Chondrocyte (in vitro differentiated cells): Measurements from ENCODE around the gene AFAP1L1. TPM values are rescaled to one million over a fixed set of nuclear protein-coding genes. Genes with fewer than 3 reads are reported as not detected.

ENCODE experiments used
- DNase-seq: peaks from one replicate; pipeline ENCODE4 v3.0.0; 2021; ENCODE audit warnings: mixed read lengths, low spot score
- H3K27ac Mint-ChIP-seq: one replicate; pipeline ENCODE4 v1.8.0; 2021; ENCODE audit warnings: mild to moderate bottlenecking, moderate library complexity, mixed read lengths; ENCODE audit not compliant: unreplicated experiment
- H3K27me3 Mint-ChIP-seq: 2 replicates; pipeline ENCODE4 v1.8.0; 2021; ENCODE audit warnings: low read depth, mixed read lengths
- H3K36me3 Mint-ChIP-seq: 2 replicates; pipeline ENCODE4 v1.8.0; 2021; ENCODE audit warnings: low read depth, mixed read lengths
- H3K4me1 Mint-ChIP-seq: 2 replicates; pipeline ENCODE4 v1.8.0; 2021; ENCODE audit warnings: low read depth, mild to moderate bottlenecking, mixed read lengths
- H3K4me3 Mint-ChIP-seq: one replicate; pipeline ENCODE4 v1.8.0; 2021; ENCODE audit warnings: mild to moderate bottlenecking, moderate library complexity, mixed read lengths; ENCODE audit not compliant: unreplicated experiment
- H3K9me3 Mint-ChIP-seq: 2 replicates; pipeline ENCODE4 v1.8.0; 2021; ENCODE audit warnings: low read depth, mixed read lengths
- CTCF ChIP-seq: fragments of 200-600 bp; sonication (generic); IDR thresholded peaks from 2 replicates; pipeline ENCODE4 v1.5.0; 2021; ENCODE audit warnings: antibody characterized with exemption, mild to moderate bottlenecking, moderate library complexity
- total RNA-seq: library from RNA; stranded (reverse); gene quantifications from 3 replicates; pipeline ENCODE4 v1.2.1, GENCODE V29; 2021

Gene AFAP1L1
- total RNA-seq, 1 donor from 2014 or later = 8.3 TPM

GRCh38 chr5:149304195-149305078, 32.8 kb downstream of the AFAP1L1 start:
- H3K36me3 Mint-ChIP-seq = no peaks in the 10 kb centered on the region
- no peaks in the 10 kb centered on the region for H3K4me1 Mint-ChIP-seq
- H3K27me3 Mint-ChIP-seq = no peaks in the 10 kb centered on the region
- no peak overlapping the region for H3K27ac Mint-ChIP-seq
- no peak overlapping the region for H3K4me3 Mint-ChIP-seq
- no peak for TF ChIP-seq CTCF
- H3K9me3 Mint-ChIP-seq = no peaks in the 10 kb centered on the region
- no peak for DNase-seq

DNA sequence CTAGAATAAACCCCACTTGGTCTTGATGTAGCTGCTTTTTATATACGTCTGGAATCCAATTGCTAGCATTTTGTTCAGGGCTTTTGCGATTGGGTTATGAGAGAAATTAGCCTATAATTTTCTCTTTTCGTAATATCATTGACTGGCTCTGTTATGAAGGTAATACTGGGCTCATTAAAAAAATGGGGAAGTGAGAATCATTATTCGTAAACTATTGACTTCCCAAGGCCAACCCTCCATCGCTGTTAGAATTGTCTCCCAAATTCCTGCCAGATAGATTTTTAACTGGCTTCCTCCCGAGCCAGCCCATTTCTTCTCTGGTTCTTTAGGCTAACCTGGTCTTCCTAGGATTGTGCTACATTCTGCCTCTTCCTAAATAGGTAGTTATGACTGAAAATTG, 37.7 kb downstream of the AFAP1L1 start:
- Mint-ChIP-seq H3K27ac (no peak overlapping the region), H3K36me3 (no peaks in the 10 kb centered on the region), H3K9me3 (no peaks in the 10 kb centered on the region), H3K4me1 (peaks cover 3% of the 10 kb centered on the region), H3K4me3 (no peak overlapping the region), H3K27me3 (no peaks in the 10 kb centered on the region)
- no peak for TF ChIP-seq CTCF
- no peak for DNase-seq

DNA sequence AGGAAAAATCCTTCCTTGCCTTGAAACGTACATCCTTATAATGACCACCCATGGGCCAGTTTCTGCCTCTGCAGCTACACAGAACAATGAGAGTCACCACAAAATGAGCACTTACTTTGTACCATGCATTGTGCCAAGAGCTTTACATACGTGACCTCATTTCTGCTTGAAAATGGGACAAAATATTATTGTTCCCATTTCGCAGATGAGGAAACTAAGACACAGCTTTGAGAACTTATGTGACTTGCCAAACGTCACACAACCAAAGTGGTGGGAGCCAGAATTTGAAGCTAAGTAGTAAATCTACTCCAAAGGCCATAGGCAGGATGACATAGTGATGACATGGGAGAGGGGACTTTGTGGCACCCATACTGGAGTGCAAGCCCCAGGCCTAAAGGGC, 38.8 kb downstream of the AFAP1L1 start:
- Mint-ChIP-seq H3K27ac (no peak overlapping the region), H3K36me3 (no peaks in the 10 kb centered on the region), H3K9me3 (no peaks in the 10 kb centered on the region), H3K4me1 (peaks cover 3% of the 10 kb centered on the region), H3K27me3 (no peaks in the 10 kb centered on the region), H3K4me3 (no peak overlapping the region)
- DNase-seq = no peak
- TF ChIP-seq CTCF = no peak

DNA sequence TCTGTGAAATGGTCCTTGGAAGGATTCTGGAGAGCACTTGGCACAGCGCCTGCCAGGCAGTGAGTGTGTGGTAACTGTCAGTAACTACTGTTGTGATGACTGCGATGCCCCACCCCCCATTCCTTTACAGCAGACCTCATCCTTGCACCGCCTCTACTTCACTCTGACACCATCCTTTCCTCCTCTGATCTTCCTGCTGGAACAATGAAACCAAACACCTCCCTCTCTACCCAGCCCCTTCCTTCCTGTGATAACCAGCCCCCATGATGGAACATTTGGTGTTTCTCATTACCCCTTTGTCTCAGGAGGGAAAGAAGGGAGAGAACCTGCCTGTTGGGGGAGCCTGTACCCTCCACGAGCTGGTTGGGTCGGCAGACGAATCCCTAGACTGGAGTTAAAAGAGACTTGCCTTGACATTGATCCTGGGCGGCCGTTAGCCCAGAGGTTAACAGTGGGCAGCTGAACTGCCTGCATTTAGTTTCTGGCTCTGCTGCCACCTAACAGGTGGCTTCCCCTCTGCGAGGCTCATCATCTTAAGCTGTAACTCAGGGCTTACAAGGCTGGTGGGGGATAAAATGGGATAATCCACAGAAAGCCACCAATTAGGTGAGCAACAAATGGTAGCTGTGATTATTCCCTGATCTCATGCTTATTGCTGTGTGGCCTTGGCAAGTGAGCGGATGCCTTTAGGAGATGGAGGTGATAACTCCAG, 39.4 kb downstream of the AFAP1L1 start:
- no peaks in the 10 kb centered on the region for H3K9me3 Mint-ChIP-seq
- no peak for TF ChIP-seq CTCF
- no peak overlapping the region for H3K27ac Mint-ChIP-seq
- no peaks in the 10 kb centered on the region for H3K27me3 Mint-ChIP-seq
- peaks cover 3% of the 10 kb centered on the region for H3K4me1 Mint-ChIP-seq
- DNase-seq = no peak
- no peaks in the 10 kb centered on the region for H3K36me3 Mint-ChIP-seq
- H3K4me3 Mint-ChIP-seq = no peak overlapping the region

DNA sequence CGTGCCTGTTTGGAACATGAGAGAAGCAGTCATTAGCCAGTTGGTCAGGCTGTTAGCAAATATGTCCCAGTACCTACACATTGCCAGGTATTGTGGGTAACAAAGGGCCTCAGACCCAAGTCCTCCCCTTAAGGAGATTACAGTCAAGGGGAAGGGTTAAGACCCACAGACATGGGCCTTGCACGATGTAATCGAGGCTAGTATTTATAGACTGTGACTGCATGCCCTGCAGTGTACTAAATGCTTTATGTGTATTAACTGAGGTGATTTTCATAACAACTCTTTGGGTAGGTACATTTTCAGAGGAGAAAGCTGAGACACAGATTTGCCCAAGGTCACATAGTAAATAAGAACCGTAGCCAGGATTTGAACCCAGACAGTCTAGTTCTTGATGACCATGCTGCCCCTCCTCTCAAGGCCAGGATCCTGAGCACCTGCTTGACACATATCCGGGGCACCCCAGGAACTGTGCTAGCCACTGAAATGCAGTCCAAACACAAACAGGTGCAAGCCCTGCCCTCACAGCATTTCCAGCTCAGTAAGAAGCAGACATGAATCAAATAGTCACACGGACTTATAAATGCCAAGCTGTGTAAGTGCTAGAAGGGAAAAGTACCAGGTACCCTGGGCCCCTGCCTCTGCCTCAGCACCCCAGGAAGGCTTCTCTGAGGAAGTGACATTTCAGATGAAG, 41.6 kb downstream of the AFAP1L1 start:
- Mint-ChIP-seq H3K36me3 (no peaks in the 10 kb centered on the region), H3K9me3 (no peaks in the 10 kb centered on the region), H3K27me3 (no peaks in the 10 kb centered on the region), H3K4me3 (no peak overlapping the region), H3K27ac (no peak overlapping the region), H3K4me1 (peaks cover 7% of the 10 kb centered on the region)
- DNase-seq = no peak
- TF ChIP-seq CTCF = no peak
